ENCODE data around the gene ARPC2. TPM values are rescaled to one million over a fixed set of nuclear protein-coding genes. Genes with fewer than 3 reads are reported as not detected.

ARPC2 gene
- total and polyA plus RNA-seq, 4 donors = 58.1 to 83.6 (median 73.7) TPM

DNA sequence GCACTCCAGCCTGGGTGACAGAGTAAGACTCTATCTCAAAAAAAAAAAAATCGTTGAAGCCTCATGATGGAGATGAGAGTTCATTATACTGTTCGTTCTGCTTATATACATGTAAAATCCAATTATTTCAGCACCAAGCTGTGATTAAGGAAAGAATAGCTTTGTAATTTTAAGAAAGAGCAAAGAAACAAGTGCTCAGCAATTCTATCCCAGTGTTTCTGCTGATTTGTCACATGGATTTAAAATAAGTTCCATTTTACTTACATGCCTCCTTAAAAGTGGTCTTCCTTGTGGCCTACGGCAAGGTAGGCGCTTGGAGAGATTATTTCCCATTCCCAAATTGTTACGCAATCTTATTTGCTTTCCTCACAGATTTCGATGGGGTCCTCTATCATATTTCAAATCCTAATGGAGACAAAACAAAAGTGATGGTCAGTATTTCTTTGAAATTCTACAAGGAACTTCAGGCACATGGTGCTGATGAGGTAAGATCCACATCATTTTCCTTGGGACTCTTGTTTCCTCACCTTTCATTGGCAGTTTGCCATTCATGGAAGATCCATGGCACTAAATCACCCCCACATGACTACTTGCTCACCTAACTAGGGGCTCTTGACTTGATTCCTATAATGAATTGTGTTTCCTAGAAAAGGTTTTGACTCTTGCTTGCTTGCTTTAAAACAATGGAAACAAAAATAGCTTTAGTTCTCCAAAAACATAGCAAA, 11.5 kb downstream of the ARPC2 start (continued):
- TF ChIP-seq EGR1 (IDR thresholded peaks at IDR 0.05; ENCODE audit: low read depth in 2 of 2) (no peak), HNF4A (conservative IDR thresholded peaks at IDR 0.05) (no peak), JUND (IDR thresholded peaks at IDR 0.05) (no peak), NR2F2 (IDR thresholded peaks at IDR 0.05) (no peak)
- TF ChIP-seq, protein P1, sequence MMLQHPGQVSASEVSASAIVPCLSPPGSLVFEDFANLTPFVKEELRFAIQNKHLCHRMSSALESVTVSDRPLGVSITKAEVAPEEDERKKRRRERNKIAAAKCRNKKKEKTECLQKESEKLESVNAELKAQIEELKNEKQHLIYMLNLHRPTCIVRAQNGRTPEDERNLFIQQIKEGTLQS (IDR thresholded peaks at IDR 0.05) = no peak
- TF ChIP-seq, protein P2, sequence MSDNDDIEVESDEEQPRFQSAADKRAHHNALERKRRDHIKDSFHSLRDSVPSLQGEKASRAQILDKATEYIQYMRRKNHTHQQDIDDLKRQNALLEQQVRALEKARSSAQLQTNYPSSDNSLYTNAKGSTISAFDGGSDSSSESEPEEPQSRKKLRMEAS (IDR thresholded peaks at IDR 0.05) = no peak

DNA sequence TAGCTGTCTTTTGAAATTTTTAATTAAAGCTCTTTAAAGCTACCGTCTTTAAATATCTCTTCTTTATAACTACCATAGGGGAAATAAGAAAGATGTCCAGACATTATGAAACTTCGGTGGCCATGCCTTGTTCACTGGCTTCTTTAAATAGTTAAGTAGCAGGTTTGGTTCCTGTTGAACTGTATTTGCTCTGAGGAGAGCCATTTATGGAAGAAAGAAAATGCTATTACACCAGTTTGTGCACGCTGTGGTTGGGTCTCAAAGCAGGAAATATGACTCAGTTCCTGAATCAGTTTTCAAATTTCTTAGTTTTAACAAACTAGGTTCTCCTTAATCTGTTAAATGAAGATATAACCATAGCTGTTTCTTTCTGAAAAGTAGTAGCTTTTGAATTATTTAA, 12.2 kb downstream of the ARPC2 start:
- no peaks in the 10 kb centered on the region for H3K9me3 ChIP-seq (ENCODE audit: control insufficient read depth in 4 of 4, low read length in 3 of 4)
- no peak for TF ChIP-seq FOXA2 (IDR thresholded peaks at IDR 0.05)
- TF ChIP-seq JUND (IDR thresholded peaks at IDR 0.05) = peak; percentile 34 to 36
- no peak for TF ChIP-seq TAF1 (conservative IDR thresholded peaks at IDR 0.05)
- TF ChIP-seq RXRA (IDR thresholded peaks at IDR 0.05) = peak in 1 of 2 donors; percentile 33
- TF ChIP-seq, protein P2 (IDR thresholded peaks at IDR 0.05) = peak; percentile 23
- peak; percentile 54 for TF ChIP-seq YY1 (IDR thresholded peaks at IDR 0.05)
- TF ChIP-seq, protein P3, sequence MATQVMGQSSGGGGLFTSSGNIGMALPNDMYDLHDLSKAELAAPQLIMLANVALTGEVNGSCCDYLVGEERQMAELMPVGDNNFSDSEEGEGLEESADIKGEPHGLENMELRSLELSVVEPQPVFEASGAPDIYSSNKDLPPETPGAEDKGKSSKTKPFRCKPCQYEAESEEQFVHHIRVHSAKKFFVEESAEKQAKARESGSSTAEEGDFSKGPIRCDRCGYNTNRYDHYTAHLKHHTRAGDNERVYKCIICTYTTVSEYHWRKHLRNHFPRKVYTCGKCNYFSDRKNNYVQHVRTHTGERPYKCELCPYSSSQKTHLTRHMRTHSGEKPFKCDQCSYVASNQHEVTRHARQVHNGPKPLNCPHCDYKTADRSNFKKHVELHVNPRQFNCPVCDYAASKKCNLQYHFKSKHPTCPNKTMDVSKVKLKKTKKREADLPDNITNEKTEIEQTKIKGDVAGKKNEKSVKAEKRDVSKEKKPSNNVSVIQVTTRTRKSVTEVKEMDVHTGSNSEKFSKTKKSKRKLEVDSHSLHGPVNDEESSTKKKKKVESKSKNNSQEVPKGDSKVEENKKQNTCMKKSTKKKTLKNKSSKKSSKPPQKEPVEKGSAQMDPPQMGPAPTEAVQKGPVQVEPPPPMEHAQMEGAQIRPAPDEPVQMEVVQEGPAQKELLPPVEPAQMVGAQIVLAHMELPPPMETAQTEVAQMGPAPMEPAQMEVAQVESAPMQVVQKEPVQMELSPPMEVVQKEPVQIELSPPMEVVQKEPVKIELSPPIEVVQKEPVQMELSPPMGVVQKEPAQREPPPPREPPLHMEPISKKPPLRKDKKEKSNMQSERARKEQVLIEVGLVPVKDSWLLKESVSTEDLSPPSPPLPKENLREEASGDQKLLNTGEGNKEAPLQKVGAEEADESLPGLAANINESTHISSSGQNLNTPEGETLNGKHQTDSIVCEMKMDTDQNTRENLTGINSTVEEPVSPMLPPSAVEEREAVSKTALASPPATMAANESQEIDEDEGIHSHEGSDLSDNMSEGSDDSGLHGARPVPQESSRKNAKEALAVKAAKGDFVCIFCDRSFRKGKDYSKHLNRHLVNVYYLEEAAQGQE (IDR thresholded peaks at IDR 0.05) = no peak
- peak in 1 of 2 donors; percentile 10 for TF ChIP-seq GABPA (IDR thresholded peaks at IDR 0.05 in 1 of 2, conservative IDR thresholded peaks at IDR 0.05 in 1 of 2)
- TF ChIP-seq, protein P1 (IDR thresholded peaks at IDR 0.05) = no peak
- peaks cover 0 to 5% (median 1%) of the 10 kb centered on the region in 4 donors for H3K4me1 ChIP-seq (ENCODE audit: control insufficient read depth in 4 of 4, insufficient read depth in 4 of 4, low read length in 3 of 4)
- 60% methylated on average over 3 of the region's 3 CpGs for WGBS
- no peak overlapping the region for H3K4me3 ChIP-seq (ENCODE audit: low read depth in 1 of 3, low read length in 3 of 3)
- H3K27me3 ChIP-seq (ENCODE audit: control insufficient read depth in 4 of 4, insufficient read depth in 4 of 4, low read length in 3 of 4) = no peaks in the 10 kb centered on the region
- no peak for DNase-seq (ENCODE audit: low spot score)
- no peak overlapping the region for H3K9ac ChIP-seq (ENCODE audit: low read depth in 1 of 2, low read length in 2 of 2)
- peak overlapping the region in 1 of 2 donors; percentile 17 for H3K27ac ChIP-seq (ENCODE audit: low read depth in 1 of 2, low read length in 2 of 2)
- peaks cover 7 to 26% (median 18%) of the 10 kb centered on the region in 4 donors for H3K36me3 ChIP-seq (ENCODE audit: control insufficient read depth in 4 of 4, insufficient read depth in 3 of 4, low read depth in 1 of 4, low read length in 3 of 4)

DNA sequence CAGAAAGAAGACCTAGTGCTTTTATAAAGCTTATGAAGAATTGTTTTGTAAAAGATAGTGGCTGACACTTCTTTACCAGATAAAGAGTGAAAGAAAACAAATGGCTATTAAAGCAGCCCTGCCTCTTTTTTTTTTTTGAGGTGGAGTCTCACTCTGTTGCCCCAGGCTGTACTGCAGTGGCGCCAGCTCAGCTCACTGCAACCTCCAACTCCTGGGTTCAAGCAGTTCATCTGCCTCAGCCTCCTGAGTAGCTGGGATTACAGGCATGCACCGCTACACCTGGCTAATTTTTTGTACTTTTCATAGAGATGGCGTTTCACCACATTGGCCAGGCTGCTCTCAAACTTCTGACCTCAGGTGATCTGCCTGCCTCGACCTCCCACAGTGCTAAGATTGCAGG, 12.9 kb downstream of the ARPC2 start:
- Histone ChIP-seq H3K27ac (ENCODE audit: low read depth in 1 of 2, low read length in 2 of 2) (peak overlapping the region in 1 of 2 donors; percentile 19), H3K9me3 (ENCODE audit: control insufficient read depth in 4 of 4, low read length in 3 of 4) (no peaks in the 10 kb centered on the region), H3K9ac (ENCODE audit: low read depth in 1 of 2, low read length in 2 of 2) (no peak overlapping the region), H3K4me1 (ENCODE audit: control insufficient read depth in 4 of 4, insufficient read depth in 4 of 4, low read length in 3 of 4) (peaks cover 0 to 5% (median 1%) of the 10 kb centered on the region in 4 donors), H3K27me3 (ENCODE audit: control insufficient read depth in 4 of 4, insufficient read depth in 4 of 4, low read length in 3 of 4) (no peaks in the 10 kb centered on the region), H3K36me3 (ENCODE audit: control insufficient read depth in 4 of 4, insufficient read depth in 3 of 4, low read depth in 1 of 4, low read length in 3 of 4) (peaks cover 8 to 29% (median 22%) of the 10 kb centered on the region in 4 donors), H3K4me3 (ENCODE audit: low read depth in 1 of 3, low read length in 3 of 3) (no peak overlapping the region)
- WGBS = 80% methylated on average over 4 of the region's 4 CpGs
- no peak for DNase-seq (ENCODE audit: low spot score)
- TF ChIP-seq RXRA (IDR thresholded peaks at IDR 0.05) = no peak
- no peak for TF ChIP-seq JUND (IDR thresholded peaks at IDR 0.05)
- TF ChIP-seq HNF4A (conservative IDR thresholded peaks at IDR 0.05) = no peak
- TF ChIP-seq, protein P1 (IDR thresholded peaks at IDR 0.05) = no peak
- TF ChIP-seq, protein P4, sequence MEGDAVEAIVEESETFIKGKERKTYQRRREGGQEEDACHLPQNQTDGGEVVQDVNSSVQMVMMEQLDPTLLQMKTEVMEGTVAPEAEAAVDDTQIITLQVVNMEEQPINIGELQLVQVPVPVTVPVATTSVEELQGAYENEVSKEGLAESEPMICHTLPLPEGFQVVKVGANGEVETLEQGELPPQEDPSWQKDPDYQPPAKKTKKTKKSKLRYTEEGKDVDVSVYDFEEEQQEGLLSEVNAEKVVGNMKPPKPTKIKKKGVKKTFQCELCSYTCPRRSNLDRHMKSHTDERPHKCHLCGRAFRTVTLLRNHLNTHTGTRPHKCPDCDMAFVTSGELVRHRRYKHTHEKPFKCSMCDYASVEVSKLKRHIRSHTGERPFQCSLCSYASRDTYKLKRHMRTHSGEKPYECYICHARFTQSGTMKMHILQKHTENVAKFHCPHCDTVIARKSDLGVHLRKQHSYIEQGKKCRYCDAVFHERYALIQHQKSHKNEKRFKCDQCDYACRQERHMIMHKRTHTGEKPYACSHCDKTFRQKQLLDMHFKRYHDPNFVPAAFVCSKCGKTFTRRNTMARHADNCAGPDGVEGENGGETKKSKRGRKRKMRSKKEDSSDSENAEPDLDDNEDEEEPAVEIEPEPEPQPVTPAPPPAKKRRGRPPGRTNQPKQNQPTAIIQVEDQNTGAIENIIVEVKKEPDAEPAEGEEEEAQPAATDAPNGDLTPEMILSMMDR (IDR thresholded peaks at IDR 0.05; ENCODE audit: low read depth, low read length, missing input control) = no peak
- TF ChIP-seq YY1 (IDR thresholded peaks at IDR 0.05) = no peak
- no peak for TF ChIP-seq GABPA (IDR thresholded peaks at IDR 0.05 in 1 of 2, conservative IDR thresholded peaks at IDR 0.05 in 1 of 2)
- no peak for TF ChIP-seq NR2F2 (IDR thresholded peaks at IDR 0.05)
- TF ChIP-seq RAD21 (IDR thresholded peaks at IDR 0.05) = no peak
- no peak for TF ChIP-seq TAF1 (conservative IDR thresholded peaks at IDR 0.05)
- TF ChIP-seq SP1 (IDR thresholded peaks at IDR 0.05) = no peak
- TF ChIP-seq EGR1 (IDR thresholded peaks at IDR 0.05; ENCODE audit: low read depth in 2 of 2) = no peak
- TF ChIP-seq, protein P2 (IDR thresholded peaks at IDR 0.05) = no peak
- no peak for TF ChIP-seq HNF4G (IDR thresholded peaks at IDR 0.05)
- no peak for TF ChIP-seq FOXA1 (IDR thresholded peaks at IDR 0.05)
